Measurements from ENCODE around the gene STARD3NL. TPM values are rescaled to one million over a fixed set of nuclear protein-coding genes. Genes with fewer than 3 reads are reported as not detected.
"Not testable (repeated sequence)": the region's sequence is repeated elsewhere in the genome, so short reads cannot be mapped to it uniquely, and the experiment has no call there.

The STARD3NL gene
- polyA plus RNA-seq, 10 donors, result 30.7 to 39.7 (median 34.1) TPM

DNA sequence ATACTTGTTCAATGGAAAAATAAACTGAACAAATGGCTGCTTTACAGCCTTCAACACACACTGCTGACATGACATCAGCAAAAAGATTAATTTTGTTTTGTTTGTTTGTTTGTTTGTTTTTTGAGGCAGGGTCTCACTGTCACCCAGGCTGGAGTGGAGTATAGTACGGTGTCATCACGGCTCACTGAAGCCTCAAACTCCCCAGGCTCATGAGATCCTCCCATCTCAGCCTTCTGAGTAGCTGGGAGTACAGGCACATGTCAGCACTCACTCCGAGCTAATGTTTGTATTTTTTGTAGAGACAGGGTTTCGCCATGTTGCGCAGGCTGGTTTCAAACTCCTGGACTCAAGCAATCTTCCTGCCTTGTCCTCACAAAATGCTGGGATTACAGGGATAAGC, 84.5 kb downstream of the STARD3NL start:
- DNase-seq, result no peak

DNA sequence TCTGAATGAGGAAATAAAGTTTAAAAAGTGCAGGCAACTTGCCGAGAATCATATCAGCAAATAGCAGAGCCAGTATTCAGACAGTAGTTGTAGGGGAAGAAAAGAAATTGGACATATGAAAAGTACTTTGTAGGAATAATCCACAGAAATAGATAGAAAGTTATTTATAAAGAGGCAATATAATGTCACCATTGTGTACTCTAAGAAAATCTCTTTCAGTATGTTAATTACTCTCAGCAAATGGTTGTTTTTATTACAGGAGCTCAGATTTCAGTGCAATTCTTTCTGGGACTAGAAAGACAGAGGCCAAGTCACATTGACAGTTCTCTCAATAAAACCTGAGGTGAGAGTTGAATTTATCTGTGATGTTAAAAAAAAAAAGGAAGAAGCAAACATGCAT, 85.2 kb downstream of the STARD3NL start:
- DNase-seq, result not testable (repeated sequence)

DNA sequence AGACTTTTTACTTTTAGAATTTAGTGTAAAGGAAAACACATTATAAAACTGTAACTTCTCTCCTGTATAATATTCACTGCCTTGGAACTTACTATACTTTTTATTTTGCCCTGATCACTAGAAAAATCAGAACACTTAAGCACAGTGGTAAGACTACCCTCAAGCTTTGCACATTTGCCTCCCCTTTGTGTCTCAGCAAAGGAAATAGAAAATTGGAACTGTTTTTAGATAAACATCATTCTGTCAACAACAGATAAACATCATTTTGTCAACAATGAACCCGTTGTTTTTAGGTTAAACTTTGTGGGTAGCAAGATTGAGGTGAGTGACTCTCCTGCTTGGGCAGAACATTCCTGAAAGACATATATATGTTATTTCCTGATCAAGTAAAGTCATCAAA, 86.6 kb downstream of the STARD3NL start:
- DNase-seq, result not testable (repeated sequence)

DNA sequence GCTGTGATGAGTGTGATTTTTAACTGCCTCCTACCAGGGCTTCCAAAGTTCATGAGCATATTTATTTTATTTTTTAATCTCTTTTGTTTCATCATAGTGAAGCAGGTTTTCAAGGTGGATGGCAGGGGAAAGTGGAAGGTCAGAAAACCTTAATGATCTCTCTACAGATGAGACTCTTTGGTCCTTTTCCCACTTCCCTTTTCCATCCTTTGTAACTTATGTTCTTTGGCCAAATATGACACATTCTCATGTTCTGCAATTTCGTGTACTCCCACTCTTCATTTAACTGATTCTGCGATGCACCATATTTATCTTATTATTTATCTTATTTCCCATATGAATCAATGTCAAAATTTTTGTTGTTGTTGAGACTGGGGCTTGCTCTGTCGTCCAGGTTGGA, 87.9 kb downstream of the STARD3NL start:
- DNase-seq, result not testable (repeated sequence)

DNA sequence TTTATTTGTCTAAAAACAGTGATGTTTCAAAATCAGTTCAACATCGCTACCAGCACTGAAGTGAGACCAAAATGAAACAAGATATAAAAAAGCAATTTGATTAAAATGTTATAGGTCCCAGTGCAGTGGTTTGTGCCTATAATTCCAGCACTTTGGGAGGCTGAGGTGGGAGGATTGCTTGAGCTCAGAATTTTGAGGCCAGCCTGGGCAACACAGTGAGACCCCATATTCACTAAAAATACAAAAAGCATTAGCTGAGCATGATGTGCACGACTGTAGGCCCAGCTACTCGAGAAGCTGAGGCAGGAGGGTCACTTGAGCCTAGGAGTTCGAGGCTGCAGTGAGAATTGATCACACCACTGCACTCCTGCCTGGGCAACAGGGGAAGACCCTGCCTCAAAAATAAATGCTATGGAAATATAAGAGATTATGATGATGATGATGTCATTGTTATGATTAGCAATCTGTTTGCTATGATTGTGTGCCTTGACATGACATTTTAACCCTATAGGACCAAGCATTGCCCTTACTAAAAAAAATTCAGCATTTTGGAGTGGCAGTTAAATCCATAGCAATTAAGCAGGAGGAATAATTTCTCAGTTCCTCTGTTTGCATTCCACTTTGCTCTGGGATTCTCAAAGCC, 91.8 kb downstream of the STARD3NL start:
- not testable (repeated sequence) for DNase-seq

DNA sequence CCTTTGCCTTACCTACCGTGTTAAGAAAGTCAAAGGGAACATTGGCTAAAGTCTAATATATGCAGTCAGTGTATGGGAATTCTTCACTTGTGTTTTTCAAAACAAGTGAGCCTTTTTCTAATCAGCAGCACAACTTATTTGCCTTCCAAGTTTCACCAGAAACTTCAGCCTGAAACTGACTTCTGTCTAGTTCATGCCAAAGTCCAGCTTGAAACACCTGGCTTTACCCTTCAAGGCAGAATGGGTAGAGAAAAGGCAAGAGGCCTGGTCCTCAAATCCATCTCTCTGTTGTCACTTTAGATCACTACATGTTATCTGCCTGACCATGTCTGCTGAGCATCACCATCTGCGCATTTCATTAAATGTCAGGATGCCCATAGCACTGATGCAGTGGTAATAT, 92.4 kb downstream of the STARD3NL start:
- not testable (repeated sequence) for DNase-seq

DNA sequence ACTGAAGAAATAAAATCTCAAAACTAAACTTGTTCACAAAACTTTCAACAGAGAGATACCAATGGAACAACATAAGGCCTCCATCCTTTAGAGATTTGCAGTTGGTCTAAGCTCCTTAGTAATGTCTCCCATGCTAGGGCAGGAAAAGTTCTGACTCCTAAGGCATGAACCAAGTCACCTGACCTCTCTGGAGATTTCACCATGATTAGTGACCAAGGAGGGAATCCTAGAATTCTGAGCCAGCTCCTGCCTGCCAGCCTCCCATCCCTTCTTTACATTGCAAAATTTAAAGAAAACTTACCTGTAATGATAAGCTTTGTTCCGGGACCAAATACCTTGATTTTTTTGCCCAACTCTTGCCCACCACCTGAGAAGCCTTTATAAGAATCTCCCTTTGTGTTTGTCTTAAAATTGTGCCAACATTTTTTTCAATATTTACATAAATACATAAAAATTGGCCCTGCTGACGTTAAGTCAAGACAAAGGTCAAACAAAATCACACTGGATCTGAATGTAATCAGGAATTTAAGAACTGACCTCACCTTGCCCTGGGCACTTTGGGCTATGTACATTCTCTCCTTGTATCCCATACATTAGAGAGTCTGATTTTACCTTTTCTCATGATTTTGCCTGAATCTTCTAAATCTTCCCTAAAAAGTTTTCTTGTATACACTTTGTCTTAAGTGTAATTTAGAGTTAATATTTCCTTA, 95.4 kb downstream of the STARD3NL start, which contains the start of gene TARP:
TSS of gene TARP (minus strand) at position 351 of the 710 bp plus-strand sequence.
- DNase-seq, result no peak

DNA sequence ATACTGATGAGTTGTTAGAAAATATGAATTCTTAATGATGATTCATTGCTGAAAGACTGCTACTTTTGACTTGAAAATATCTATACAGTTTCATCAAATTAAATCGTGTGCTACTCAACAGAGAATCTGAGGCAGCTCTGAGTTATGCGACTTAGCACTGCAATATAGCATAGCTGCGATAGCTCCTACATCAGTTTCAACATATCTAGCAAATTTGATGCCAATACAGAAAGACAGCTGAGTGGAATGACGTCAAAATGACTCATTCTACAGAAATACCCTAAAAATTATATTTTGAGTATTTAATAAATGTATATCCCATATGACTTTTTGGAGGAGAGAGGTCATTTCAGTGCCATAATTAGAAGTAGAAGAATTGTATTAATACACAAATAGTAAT, 96.4 kb downstream of the STARD3NL start:
- no peak for DNase-seq

DNA sequence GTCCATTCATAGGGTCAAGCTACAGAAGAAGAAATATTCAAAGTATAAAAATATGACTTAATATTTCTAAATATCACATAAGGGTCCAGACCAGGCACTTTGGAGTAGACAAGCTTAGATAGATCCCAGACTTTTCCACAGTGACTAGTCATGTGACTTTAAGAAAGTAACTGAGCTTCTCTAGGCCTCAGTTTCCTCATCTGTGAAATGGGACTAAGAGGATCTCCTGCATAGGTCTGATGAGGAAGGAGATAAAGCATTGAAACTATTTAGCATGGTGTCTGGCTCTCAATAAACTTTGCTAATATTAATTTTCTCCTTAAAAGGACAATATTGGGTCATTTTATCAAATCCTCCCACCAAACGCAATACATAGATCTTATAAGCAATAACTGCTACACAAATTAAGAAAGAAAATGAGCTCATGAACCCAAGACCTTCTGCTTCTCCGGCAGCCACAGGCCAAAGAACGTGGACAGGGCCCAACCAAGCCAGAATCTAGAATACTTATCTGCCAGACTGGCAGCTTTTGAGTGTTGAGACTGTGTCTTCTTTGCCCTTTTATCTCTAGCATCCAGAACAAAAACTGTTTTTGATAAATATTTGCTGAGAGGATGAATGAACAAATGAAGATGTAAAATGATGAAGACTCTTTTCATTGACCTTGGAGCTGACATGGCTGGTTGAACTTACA, 97.0 kb downstream of the STARD3NL start:
- DNase-seq, result no peak

DNA sequence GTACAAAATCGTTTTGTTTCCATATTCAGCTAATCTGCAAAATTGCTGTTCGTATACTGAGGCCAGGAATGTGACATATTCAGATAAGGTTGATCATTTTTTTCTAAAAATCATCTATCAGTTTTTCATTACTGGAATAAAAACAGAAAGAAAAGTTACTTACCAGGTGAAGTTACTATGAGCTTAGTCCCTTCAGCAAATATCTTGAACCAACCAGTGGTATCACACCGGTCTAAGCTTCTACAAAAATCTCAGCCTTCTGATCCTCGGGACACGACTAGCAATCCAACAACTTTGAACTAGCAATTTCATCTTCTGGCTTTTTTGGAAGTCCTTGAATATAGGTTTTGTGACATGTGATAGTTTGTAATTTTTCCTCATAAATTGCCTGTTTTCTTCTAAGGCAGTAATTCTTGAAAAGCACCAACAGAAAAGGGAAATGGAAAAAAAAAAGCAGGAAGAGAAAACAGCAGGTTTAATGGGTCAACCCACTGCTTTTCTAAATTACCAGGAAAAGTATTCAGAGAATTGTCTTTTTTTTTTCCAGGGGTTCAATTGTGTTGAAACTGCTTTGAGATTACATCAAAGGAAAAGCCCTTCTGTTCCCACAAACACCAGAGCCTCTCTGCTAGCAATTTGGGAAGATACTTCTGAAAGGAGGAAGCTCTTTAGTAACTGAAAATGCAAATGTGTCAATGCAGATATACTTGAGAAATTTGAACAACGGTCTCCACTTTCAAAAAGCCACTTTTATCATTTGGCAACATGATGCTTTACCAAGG, 98.2 kb downstream of the STARD3NL start:
- no peak for DNase-seq

DNA sequence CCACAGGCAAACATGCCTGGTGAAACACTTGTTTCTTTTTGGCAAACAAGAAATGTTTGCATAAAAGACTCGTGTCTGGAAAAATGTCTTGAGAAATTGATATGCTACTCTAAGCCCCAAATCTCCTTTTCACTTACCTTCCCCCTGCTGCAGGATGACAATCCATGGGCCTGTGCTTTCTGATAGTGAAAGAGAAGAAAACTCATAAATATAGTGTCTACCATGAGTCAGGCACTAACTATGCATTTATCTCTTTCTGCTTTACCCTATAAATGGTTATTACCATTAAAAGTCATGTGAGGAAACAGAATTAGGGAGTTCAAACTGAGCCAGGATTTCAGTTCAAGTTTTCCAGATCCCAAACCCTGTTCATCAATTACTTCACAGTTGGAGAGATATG, 102.0 kb downstream of the STARD3NL start:
- no peak for DNase-seq
